SK-N-SH treated with all-trans-retinoic acid at 6 μM for 48 hours (cell line): Measurements from ENCODE around the gene GJB5.
A peak's percentile ranks its signal among the peaks of the same experiment; 100 is the strongest.

Source experiments
- ATAC-seq: fragments of 200-7000 bp; cut with Tn5 transposase; 3 replicates; pipeline ENCODE4 v1.9.1; 2020; ENCODE audit warnings: mild to moderate bottlenecking, moderate library complexity
- ARNTL ChIP-seq: fragments of 450-650 bp; formaldehyde crosslinking; IDR thresholded peaks from 2 replicates; pipeline ENCODE4 v1.5.0; 2020; ENCODE audit warnings: low read depth, mild to moderate bottlenecking, moderate library complexity, borderline replicate concordance
- CSDC2 ChIP-seq: fragments of 250-450 bp; sonication (Bioruptor Pico); IDR thresholded peaks from 2 replicates; pipeline ENCODE4 v1.5.0; 2020; ENCODE audit warnings: mild to moderate bottlenecking, moderate library complexity
- ESRRG ChIP-seq: fragments of 250-450 bp; sonication (Bioruptor Pico); IDR thresholded peaks from 2 replicates; pipeline ENCODE4 v1.6.1; 2021; ENCODE audit warnings: mild to moderate bottlenecking
- GLIS3 ChIP-seq: fragments of 250-450 bp; sonication (Bioruptor Pico); IDR thresholded peaks from 2 replicates; pipeline ENCODE4 v1.5.0; 2020; ENCODE audit warnings: mild to moderate bottlenecking, moderate library complexity
- ISL1 ChIP-seq: fragments of 250-450 bp; sonication (Bioruptor Pico); IDR thresholded peaks from 2 replicates; pipeline ENCODE4 v2.1.2; 2022; ENCODE audit warnings: mild to moderate bottlenecking, moderate library complexity
- OSR1 ChIP-seq: fragments of 250-450 bp; sonication (Bioruptor Pico); IDR thresholded peaks from 2 replicates; pipeline ENCODE4 v1.8.0; 2022; ENCODE audit warnings: moderate library complexity, mild to moderate bottlenecking, inconsistent platforms
- PPARA ChIP-seq: fragments of 250-450 bp; sonication (Bioruptor Pico); IDR thresholded peaks from 2 replicates; pipeline ENCODE4 v1.5.0; 2020; ENCODE audit warnings: mild to moderate bottlenecking, borderline replicate concordance
- RARB ChIP-seq: fragments of 250-450 bp; sonication (Bioruptor Pico); IDR thresholded peaks from 2 replicates; pipeline ENCODE4 v1.8.0; 2021; ENCODE audit warnings: mild to moderate bottlenecking, moderate library complexity
- SNAI2 ChIP-seq: fragments of 250-450 bp; sonication (Bioruptor Pico); IDR thresholded peaks from 2 replicates; pipeline ENCODE4 v1.5.0; 2020; ENCODE audit warnings: mild to moderate bottlenecking, moderate library complexity
- TOX ChIP-seq: fragments of 250-450 bp; sonication (Bioruptor Pico); IDR thresholded peaks from 2 replicates; pipeline ENCODE4 v1.8.0; 2021; ENCODE audit warnings: mild to moderate bottlenecking, moderate library complexity, borderline replicate concordance
- ZC3H10 ChIP-seq: fragments of 250-450 bp; sonication (Bioruptor Pico); IDR thresholded peaks from 2 replicates; pipeline ENCODE4 v1.5.1; 2021; ENCODE audit warnings: mild to moderate bottlenecking, moderate library complexity
- ZFP3 ChIP-seq: fragments of 250-450 bp; sonication (Bioruptor Pico); IDR thresholded peaks from 2 replicates; pipeline ENCODE4 v1.5.0; 2020; ENCODE audit warnings: mild to moderate bottlenecking, moderate library complexity
- ZFP30 ChIP-seq: fragments of 450-650 bp; formaldehyde crosslinking; IDR thresholded peaks from 2 replicates; pipeline ENCODE4 v1.5.0; 2022; ENCODE audit warnings: mild to moderate bottlenecking, moderate library complexity
- ZNF565 ChIP-seq: fragments of 450-650 bp; formaldehyde crosslinking; conservative IDR thresholded peaks from 2 replicates; pipeline ENCODE4 v1.5.0; 2020; ENCODE audit warnings: low read depth, mild to moderate bottlenecking, moderate library complexity
- ZNF70 ChIP-seq: fragments of 450-650 bp; formaldehyde crosslinking; IDR thresholded peaks from 2 replicates; pipeline ENCODE4 v1.5.0; 2020; ENCODE audit warnings: mild to moderate bottlenecking, moderate library complexity
- ZNF8 ChIP-seq: fragments of 450-650 bp; formaldehyde crosslinking; IDR thresholded peaks from 2 replicates; pipeline ENCODE4 v1.5.0; 2020; ENCODE audit warnings: mild to moderate bottlenecking, moderate library complexity
- TF ChIP-seq, protein P1 (sequence below): fragments of 250-450 bp; sonication (Bioruptor Pico); IDR thresholded peaks from 2 replicates; pipeline ENCODE4 v1.5.0; 2020; ENCODE audit warnings: mild to moderate bottlenecking, moderate library complexity
- TF ChIP-seq, protein P2 (sequence below): fragments of 250-450 bp; sonication (Bioruptor Pico); IDR thresholded peaks from 2 replicates; pipeline ENCODE4 v1.8.0; 2020; ENCODE audit warnings: mild to moderate bottlenecking, moderate library complexity, borderline replicate concordance
- TF ChIP-seq, protein P3 (sequence below): fragments of 250-450 bp; sonication (Bioruptor Pico); IDR thresholded peaks from 2 replicates; pipeline ENCODE4 v1.8.0; 2021; ENCODE audit warnings: low read depth, mild to moderate bottlenecking, moderate library complexity, borderline replicate concordance
- TF ChIP-seq, protein P4 (sequence below): fragments of 250-450 bp; sonication (Bioruptor Pico); IDR thresholded peaks from 2 replicates; pipeline ENCODE4 v1.5.1; 2020; ENCODE audit warnings: low read depth, mild to moderate bottlenecking, moderate library complexity

GJB5 gene

GRCh38 chr1:34715139-34715538, 39.7 kb upstream of the GJB5 start:
- ATAC-seq, result no peak
- TF ChIP-seq PPARA (CRISPR knock-in tag) (no peak), ZNF70 (CRISPR knock-in tag) (no peak), ARNTL (CRISPR knock-in tag) (no peak), ESRRG (CRISPR knock-in tag) (no peak), ZNF8 (CRISPR knock-in tag) (no peak), SNAI2 (CRISPR knock-in tag) (no peak), OSR1 (CRISPR knock-in tag) (no peak), ZFP30 (no peak), ISL1 (no peak), GLIS3 (no peak), CSDC2 (no peak)
- TF ChIP-seq, protein P1, sequence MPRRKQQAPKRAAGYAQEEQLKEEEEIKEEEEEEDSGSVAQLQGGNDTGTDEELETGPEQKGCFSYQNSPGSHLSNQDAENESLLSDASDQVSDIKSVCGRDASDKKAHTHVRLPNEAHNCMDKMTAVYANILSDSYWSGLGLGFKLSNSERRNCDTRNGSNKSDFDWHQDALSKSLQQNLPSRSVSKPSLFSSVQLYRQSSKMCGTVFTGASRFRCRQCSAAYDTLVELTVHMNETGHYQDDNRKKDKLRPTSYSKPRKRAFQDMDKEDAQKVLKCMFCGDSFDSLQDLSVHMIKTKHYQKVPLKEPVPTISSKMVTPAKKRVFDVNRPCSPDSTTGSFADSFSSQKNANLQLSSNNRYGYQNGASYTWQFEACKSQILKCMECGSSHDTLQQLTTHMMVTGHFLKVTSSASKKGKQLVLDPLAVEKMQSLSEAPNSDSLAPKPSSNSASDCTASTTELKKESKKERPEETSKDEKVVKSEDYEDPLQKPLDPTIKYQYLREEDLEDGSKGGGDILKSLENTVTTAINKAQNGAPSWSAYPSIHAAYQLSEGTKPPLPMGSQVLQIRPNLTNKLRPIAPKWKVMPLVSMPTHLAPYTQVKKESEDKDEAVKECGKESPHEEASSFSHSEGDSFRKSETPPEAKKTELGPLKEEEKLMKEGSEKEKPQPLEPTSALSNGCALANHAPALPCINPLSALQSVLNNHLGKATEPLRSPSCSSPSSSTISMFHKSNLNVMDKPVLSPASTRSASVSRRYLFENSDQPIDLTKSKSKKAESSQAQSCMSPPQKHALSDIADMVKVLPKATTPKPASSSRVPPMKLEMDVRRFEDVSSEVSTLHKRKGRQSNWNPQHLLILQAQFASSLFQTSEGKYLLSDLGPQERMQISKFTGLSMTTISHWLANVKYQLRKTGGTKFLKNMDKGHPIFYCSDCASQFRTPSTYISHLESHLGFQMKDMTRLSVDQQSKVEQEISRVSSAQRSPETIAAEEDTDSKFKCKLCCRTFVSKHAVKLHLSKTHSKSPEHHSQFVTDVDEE (CRISPR knock-in tag), result no peak
- TF ChIP-seq, protein P2, sequence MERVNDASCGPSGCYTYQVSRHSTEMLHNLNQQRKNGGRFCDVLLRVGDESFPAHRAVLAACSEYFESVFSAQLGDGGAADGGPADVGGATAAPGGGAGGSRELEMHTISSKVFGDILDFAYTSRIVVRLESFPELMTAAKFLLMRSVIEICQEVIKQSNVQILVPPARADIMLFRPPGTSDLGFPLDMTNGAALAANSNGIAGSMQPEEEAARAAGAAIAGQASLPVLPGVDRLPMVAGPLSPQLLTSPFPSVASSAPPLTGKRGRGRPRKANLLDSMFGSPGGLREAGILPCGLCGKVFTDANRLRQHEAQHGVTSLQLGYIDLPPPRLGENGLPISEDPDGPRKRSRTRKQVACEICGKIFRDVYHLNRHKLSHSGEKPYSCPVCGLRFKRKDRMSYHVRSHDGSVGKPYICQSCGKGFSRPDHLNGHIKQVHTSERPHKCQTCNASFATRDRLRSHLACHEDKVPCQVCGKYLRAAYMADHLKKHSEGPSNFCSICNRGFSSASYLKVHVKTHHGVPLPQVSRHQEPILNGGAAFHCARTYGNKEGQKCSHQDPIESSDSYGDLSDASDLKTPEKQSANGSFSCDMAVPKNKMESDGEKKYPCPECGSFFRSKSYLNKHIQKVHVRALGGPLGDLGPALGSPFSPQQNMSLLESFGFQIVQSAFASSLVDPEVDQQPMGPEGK (CRISPR knock-in tag), result no peak
- TF ChIP-seq, protein P3, sequence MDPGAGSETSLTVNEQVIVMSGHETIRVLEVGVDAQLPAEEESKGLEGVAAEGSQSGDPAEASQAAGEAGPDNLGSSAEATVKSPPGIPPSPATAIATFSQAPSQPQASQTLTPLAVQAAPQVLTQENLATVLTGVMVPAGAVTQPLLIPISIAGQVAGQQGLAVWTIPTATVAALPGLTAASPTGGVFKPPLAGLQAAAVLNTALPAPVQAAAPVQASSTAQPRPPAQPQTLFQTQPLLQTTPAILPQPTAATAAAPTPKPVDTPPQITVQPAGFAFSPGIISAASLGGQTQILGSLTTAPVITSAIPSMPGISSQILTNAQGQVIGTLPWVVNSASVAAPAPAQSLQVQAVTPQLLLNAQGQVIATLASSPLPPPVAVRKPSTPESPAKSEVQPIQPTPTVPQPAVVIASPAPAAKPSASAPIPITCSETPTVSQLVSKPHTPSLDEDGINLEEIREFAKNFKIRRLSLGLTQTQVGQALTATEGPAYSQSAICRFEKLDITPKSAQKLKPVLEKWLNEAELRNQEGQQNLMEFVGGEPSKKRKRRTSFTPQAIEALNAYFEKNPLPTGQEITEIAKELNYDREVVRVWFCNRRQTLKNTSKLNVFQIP (CRISPR knock-in tag), result no peak
- TF ChIP-seq, protein P4, sequence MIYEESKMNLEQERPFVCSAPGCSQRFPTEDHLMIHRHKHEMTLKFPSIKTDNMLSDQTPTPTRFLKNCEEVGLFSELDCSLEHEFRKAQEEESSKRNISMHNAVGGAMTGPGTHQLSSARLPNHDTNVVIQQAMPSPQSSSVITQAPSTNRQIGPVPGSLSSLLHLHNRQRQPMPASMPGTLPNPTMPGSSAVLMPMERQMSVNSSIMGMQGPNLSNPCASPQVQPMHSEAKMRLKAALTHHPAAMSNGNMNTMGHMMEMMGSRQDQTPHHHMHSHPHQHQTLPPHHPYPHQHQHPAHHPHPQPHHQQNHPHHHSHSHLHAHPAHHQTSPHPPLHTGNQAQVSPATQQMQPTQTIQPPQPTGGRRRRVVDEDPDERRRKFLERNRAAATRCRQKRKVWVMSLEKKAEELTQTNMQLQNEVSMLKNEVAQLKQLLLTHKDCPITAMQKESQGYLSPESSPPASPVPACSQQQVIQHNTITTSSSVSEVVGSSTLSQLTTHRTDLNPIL (CRISPR knock-in tag), result no peak
- TF ChIP-seq, all 23 proteins: peak for 0

DNA sequence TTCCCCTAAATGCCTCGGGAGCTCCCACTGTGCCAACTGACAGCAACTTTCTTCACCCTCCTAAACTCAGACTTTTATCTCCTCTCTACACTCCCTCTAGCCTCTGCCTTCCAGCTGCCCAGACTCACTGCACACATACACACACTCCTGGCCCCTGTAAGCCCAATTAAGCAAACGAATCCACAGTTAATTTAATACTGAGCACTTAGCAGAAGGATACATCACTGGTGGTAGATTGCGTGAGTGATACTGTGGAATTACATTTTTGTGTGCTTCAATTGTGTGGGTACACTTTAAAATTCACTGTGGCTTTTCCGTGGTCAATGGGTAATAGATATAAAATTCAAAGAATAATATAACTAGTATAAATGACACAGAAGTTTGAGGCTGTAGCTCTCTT, 33.6 kb upstream of the GJB5 start:
- no peak for ATAC-seq
- peak; percentile 71; the same call in 1 of the 2 replicates for TF ChIP-seq ZNF70 (CRISPR knock-in tag)
- no peak for TF ChIP-seq PPARA (CRISPR knock-in tag)

GRCh38 chr1:34721646-34722355, 33.0 kb upstream of the GJB5 start:
- no peak for ATAC-seq
- TF ChIP-seq TOX (CRISPR knock-in tag), result no peak
- no peak for TF ChIP-seq ZFP30
- TF ChIP-seq ISL1, result no peak
- TF ChIP-seq GLIS3, result no peak
- TF ChIP-seq PPARA (CRISPR knock-in tag), result no peak
- TF ChIP-seq, protein P1 (CRISPR knock-in tag), result no peak
- no peak for TF ChIP-seq SNAI2 (CRISPR knock-in tag)
- no peak for TF ChIP-seq ZC3H10 (CRISPR knock-in tag)
- no peak for TF ChIP-seq CSDC2
- no peak for TF ChIP-seq ZNF565 (CRISPR knock-in tag)
- TF ChIP-seq ZFP3 (CRISPR knock-in tag), result no peak
- no peak for TF ChIP-seq RARB (CRISPR knock-in tag)
- no peak for TF ChIP-seq OSR1 (CRISPR knock-in tag)
- no peak for TF ChIP-seq ZNF8 (CRISPR knock-in tag)
- TF ChIP-seq, protein P4 (CRISPR knock-in tag), result no peak
- TF ChIP-seq, all 23 proteins: peak for 0
